GM18868 (cell line): ENCODE data around the gene SUSD1.
A peak's percentile ranks its signal among the peaks of the same experiment; 100 is the strongest.
"Not testable (repeated sequence)": the region's sequence is repeated elsewhere in the genome, so short reads cannot be mapped to it uniquely, and the experiment has no call there.

Experiments
- ATAC-seq: cut with Tn5 transposase; IDR thresholded peaks from one replicate; pipeline ENCODE4 v1.9.1; 2021; ENCODE audit warnings: mild to moderate bottlenecking, moderate library complexity; ENCODE audit not compliant: unreplicated experiment

The SUSD1 gene

DNA sequence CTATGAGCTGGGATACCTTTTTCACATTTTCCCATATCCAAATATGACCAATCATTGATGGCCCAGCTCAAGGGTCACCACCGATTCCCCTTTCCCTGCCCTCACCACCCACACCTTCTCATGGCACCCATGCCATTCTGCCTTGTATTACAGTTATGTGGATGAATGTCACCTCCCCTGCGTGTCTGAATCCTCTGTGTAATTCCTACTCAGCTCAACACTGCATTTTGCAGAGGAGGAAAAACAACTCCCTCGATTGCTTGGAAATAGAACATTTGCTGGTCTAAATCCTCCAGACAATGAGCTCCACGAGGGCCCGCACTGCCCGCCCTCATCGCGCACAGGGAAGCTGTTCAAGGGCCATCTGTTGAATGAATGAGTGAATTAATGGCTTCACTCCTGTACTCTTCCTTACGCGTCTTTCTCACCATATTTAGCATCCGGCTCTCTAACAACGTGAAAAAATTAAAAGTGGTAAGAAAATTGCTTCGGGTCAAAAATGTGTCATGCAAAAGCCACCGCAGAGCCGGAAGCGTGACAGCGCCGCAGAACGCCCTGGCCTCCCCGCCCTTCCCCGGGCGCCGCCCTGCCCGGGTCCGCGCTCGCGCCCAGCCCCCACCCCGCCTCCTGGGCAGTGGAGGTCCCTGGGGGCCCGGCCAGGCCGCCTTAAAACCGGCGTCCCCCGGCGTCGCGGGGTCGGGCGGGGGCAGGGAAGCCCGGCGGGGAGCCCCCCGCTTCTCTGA is 704 bp downstream of the SUSD1 start:
- ATAC-seq = peak; percentile 91

- no peak for ATAC-seq
Measured at GRCh38 chr9:112173489-112174221, 1.4 kb downstream of the SUSD1 start.

GRCh38 chr9:112170968-112171367 is 4.1 kb downstream of the SUSD1 start:
- no peak for ATAC-seq

GRCh38 chr9:112170235-112170634 is 4.9 kb downstream of the SUSD1 start:
- no peak for ATAC-seq

DNA sequence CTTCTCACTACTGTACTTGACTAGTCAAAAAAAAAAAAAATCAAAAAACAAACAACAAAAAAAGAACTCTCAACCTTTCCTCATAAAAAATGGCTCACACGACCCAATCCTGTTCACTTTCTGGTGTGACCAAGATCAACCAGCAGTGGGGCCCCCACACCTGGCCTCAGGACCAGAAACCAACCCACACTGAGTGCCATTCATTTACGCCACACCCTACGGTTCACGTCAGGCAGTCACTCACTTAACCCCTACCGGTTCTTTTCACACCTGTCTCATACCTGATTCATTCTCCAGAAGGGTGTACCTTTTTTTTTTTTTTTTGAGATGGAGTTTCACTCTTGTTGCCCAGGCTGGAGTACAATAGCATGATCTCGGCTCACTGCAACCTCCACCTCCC is 5.7 kb downstream of the SUSD1 start:
- ATAC-seq = no peak

GRCh38 chr9:112168197-112168596 is 6.9 kb downstream of the SUSD1 start:
- no peak for ATAC-seq

DNA sequence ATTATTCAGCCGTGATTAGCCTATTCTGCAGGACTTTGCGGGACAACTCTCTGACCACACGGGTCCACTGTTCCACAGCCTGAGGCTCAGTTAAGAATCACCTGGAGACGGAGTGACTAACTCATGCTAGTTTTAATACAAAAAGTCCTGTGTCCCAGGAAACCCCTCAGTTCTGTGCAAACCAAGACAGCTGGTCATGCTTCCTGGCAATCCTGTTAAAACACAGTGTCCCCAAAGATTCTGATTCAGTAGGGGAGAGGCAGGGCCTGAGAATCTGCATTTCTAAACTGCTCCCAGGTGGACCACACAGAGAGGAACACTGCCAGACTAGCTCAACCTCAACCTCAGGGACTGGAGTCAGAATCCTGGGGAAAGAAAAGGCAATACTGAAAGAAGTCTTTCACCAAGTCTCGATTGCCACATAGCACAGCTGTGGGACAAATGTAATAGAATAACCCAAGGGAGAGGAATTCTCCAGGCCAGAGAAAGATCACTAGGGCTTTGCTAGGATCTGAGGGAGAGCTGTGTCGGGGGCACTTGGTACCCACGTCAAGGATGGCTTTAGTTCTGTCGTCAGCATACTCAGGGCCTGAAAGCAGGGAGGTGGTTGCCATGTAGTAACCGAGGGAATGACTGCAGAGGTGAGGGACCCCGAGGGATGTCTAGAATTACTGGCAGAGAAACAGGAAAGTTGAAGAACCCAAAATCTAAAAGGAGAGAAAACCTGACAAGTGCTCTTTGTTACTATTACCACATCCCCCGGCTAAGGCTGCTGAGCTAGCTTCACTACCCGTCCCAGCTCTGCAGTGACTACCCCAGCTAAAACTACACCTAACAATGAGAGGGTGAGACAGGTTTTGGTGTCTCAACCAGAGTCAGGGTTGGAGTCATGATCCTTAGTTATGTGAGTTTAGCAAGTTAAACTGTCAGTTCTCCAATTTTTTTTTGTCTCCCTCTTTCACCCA is 8.6 kb downstream of the SUSD1 start:
- no peak for ATAC-seq

- no peak for ATAC-seq
Measured at GRCh38 chr9:112162621-112163413, 12.3 kb downstream of the SUSD1 start.

- no peak for ATAC-seq
Measured at GRCh38 chr9:112159781-112160180, 15.3 kb downstream of the SUSD1 start.

DNA sequence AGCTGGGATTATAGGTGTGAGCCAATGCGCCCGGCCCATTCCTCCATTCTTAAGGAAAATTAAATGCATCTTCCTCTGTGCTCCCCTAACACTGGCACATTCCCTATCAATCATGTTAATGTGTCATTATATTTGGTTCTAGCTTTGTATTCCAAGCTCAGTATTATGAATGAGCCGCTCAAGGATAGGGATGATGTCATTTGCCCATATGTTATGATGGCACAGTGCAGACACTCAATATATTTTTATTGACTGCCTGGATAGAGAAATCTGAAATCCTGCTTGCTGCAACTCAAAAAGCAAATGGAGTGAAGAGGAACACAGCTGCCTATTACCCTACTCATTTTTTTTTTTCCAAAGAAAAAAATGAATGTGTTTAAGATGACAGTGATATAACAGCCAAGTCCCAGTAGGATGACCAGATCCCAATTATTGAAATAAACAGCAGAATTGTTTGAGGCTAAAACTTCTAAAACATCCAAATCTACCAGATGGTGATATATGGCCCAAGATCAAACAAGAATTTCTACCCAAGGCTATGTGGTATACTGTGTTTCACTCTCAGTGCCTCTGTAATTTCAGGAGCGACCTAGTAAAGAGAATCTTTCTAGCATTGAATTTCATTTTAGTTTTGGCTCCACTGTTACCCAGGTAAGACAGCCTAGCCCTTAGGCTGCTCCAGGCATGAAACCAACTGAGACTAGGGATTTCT is 16.3 kb downstream of the SUSD1 start:
- ATAC-seq = no peak

GRCh38 chr9:112157961-112158360 is 17.1 kb downstream of the SUSD1 start:
- ATAC-seq = no peak

DNA sequence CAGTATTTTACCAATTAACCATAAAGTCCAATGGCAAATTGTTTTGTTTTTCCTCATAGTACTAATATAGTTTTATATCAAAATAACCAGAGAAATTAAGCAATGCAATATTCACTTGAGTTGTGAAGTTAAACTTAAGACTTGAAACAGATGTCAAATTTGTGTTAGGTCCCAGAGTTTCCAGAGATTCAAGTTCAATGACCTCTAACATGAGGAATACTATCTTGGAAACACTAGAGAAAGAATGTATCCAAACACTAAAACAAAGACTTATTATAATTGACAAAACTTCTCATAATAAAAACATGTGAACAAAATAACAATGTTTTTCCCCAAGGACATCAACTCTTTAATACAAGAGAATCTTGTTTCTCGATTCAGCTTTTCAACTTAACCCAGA is 18.0 kb downstream of the SUSD1 start:
- no peak for ATAC-seq

GRCh38 chr9:112149211-112149610 is 25.9 kb downstream of the SUSD1 start:
- ATAC-seq = no peak

GRCh38 chr9:112145886-112146285 is 29.2 kb downstream of the SUSD1 start:
- no peak for ATAC-seq

- no peak for ATAC-seq
Measured at GRCh38 chr9:112144807-112145206, 30.3 kb downstream of the SUSD1 start.

- ATAC-seq = no peak
Measured at GRCh38 chr9:112142420-112142819, 32.7 kb downstream of the SUSD1 start.

- no peak for ATAC-seq
Measured at GRCh38 chr9:112140936-112141335, 34.2 kb downstream of the SUSD1 start.

DNA sequence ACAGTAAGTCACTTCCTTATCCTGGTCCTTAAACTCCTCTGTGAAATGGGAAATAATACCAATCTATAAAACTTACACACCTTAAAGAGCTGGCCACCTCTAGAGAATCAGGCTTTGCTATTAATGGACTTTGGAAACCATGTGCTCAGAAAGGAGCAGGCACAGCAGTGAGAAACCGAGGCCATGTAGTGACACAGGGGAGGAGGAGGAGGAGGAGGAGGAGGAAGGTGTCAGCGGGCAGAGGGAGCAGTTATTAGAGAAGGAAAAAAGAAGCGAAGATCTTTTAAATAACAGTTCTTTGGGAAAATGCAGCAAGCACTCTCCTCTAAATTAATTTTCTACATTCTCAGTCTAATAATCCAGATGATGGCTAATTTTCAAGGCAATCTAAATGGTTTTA is 38.0 kb downstream of the SUSD1 start:
- ATAC-seq = no peak

DNA sequence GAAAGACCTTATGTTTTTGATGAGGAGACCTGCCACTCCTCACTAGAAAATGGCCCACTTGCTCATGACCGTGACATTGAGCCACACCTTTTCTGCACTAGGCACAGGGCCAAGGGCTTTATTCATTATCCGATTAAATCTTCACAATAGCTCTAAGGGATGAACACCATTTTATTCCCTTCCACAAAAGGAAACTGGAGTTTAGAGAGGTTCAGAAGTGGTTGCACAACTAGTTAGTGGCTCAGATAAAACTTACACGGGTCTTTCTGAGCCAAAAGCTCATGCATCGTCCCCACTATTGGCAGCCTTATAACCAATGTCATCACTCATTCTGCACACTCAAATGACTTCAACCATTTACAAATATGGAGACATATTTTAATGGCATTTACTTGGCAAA is 39.4 kb downstream of the SUSD1 start:
- no peak for ATAC-seq

DNA sequence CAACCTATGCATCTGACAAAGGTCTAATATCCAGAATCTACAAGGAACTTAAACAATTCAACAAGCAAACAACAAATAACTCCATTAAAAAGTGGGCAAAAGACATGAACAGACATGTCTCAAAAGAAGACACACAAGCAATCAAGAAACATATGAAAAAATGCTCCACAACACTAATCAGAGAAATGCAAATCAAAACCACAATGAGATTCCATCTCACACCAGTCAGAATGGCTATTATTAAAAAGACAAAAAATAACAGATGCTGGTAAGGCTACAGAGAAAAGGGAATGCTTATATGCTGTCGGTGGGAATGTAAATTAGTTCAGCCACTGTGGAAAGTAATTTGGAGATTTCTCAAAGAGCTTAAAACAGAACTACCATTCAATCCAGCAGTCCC is 41.3 kb downstream of the SUSD1 start:
- not testable (repeated sequence) for ATAC-seq
